Activated T-helper 1 cell treated with anti-CD3 and anti-CD28 coated beads, Interleukin-2, amount 50 U/mL, for 16 hours (primary cell): Measurements from ENCODE around the gene IFIT2.
"Not testable (repeated sequence)": the region's sequence is repeated elsewhere in the genome, so short reads cannot be mapped to it uniquely, and the experiment has no call there.

Experiments
- DNase-seq, 2 donors: peaks; one replicate each; pipeline ENCODE4 v3.0.0-alpha.2; 2020; ENCODE audit warnings: low read depth in 1 of 2, low spot score in 1 of 2

Gene IFIT2

DNA sequence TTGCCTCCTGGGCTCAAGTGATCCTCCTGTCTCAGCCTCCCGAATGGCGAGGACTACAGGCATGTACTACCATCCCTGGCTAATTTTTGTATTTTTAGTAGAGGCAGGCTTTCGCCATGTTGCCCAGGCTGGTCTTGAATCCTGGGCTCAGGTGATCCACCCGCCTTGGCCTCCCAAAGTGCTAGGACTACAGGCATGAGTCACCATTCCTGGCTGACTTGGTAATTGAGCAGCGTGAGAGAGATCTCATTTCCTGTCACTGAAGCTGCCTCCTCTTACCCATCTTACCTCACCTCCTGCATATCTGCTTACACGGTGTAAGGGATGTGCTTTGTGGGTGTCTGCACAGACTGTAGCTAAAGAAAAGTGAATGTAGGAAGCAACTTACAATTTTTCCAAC lies 35.6 kb downstream of the IFIT2 start:
- DNase-seq = no peak

- no peak for DNase-seq
Measured at GRCh38 chr10:89338713-89339112, 36.9 kb downstream of the IFIT2 start.

DNA sequence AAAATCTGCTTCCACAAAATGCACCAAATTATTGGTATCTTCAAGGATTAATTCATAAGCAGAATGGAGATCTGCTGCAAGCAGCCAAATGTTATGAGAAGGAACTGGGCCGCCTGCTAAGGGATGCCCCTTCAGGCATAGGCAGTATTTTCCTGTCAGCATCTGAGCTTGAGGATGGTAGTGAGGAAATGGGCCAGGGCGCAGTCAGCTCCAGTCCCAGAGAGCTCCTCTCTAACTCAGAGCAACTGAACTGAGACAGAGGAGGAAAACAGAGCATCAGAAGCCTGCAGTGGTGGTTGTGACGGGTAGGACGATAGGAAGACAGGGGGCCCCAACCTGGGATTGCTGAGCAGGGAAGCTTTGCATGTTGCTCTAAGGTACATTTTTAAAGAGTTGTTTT lies 38.0 kb downstream of the IFIT2 start:
- DNase-seq = no peak

- DNase-seq = no peak
Measured at GRCh38 chr10:89341649-89342048, 39.8 kb downstream of the IFIT2 start.

DNA sequence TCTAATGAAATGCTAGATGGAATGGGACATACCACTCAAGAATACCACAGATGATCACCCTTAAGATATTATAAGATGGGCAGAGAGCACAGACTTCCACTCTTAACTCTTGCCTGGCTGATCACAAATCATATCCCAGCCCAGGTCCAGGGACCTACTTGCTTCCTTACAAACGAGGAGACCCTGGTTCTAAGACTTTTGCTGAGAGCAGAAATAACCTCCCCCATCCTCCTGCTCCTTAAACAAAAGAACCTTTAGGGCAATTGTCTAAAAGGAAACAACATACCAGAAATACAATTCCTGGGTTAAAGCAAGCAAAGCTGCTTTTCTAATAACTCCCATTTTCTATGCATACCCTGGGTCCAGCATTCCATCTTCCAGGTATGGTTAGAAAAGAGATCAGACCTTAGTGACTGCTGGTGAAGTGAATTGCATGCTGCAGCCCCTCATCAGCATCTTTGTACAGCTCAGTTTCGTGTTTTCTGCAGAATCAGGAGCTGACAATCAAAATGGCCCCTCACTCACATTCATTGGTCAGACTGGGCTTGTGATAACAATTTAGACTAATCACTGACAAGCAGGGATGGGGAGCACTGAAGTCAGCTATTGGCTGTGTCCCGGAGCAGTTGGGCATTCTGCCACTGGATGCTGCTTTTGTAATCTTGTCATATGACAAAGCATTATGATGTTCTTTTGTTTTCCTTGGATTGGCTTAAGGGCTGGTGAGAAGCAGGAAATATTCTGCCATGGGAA lies 40.5 kb downstream of the IFIT2 start:
- DNase-seq = no peak

DNA sequence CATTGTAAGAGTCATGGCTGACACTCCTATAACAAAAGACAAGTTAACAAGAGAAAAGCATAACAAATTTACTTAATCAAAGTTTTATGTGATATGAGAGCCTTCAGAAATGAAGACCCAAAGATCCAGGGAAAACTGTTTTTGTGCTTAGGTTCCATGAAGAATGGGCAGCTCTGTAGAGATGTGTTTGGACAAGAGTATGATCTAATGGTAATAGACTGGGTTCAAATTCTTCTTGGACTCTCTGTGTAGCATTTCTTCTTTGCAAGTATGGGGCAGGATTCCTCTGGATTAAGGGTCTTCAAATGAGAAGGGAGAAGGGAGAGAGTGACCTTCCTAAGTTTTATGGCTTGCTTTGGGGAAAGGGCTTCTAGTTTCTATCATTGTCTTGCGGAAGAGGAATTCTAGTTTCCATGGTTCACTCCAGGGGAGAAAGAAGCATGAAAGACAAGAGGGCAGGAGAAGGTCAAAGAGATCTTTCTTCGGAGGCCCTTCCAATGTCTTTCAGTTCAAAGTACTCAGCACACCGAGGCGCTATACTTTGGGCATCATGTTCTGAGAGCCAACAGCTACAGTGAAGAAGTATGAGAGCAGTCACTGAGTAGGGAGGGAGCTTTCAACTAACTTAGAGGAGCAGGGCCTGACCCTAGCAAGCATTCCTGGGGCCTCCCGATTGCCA lies 41.4 kb downstream of the IFIT2 start:
- no peak for DNase-seq

GRCh38 chr10:89344156-89344555 lies 42.3 kb downstream of the IFIT2 start:
- no peak for DNase-seq

- no peak for DNase-seq
Measured at GRCh38 chr10:89345367-89346000, 43.6 kb downstream of the IFIT2 start.

GRCh38 chr10:89346405-89347254 lies 44.8 kb downstream of the IFIT2 start:
- no peak for DNase-seq

DNA sequence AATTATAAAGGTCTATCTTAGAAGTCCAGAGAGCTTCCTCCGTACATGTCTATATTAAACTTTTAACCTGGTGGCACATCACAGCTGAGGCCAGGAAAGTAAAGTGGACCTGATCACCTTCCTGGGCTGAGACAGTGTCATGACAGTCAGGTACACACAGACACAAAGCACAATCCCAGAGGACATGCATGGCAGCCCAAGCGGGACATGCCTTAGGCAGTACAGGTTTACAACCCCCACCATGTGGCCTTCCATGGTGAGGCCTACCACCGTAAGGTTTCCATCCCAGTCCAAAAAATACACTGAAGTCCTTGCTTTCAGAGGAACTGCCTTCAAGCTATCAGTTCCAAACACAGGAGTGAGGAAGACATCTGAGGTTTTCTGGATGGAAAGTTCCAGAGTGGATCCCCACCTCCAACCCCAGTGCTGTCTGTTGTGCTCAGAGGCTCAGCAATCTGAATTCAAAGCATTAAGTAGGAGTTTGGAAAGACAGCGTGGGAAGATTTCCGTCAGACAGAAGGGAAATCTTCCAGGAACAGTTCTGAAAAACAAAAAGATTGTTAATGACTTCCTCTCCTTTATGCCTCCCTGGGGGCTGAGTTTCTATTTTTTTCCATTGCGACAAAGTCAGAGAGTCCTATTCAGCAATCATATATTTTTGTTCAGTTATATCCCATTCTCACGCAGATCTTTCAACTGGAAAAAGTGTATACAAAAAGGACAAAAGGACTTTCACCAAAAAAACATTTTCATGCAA lies 46.0 kb downstream of the IFIT2 start:
- DNase-seq = no peak

DNA sequence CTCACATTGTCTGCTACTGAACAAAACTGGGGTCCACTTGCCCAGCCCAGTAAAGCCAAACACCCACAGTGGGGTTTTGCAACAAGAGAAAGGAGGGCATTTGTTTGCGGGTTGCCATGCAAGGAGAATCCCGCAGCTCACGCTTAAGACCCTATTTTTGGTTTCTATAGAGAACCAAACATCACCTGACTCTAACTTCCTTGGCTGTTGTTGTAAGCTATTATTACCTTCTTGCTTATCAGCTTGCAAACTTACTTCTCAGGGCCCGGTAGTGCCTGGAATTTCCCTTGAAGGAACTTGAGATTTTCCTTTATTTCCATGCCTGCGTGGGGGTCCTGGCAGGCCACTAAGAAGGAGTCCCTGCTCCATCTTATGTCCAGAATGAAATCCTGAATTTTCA lies 46.6 kb downstream of the IFIT2 start:
- DNase-seq = no peak

GRCh38 chr10:89348975-89349374 lies 47.1 kb downstream of the IFIT2 start:
- DNase-seq = no peak

DNA sequence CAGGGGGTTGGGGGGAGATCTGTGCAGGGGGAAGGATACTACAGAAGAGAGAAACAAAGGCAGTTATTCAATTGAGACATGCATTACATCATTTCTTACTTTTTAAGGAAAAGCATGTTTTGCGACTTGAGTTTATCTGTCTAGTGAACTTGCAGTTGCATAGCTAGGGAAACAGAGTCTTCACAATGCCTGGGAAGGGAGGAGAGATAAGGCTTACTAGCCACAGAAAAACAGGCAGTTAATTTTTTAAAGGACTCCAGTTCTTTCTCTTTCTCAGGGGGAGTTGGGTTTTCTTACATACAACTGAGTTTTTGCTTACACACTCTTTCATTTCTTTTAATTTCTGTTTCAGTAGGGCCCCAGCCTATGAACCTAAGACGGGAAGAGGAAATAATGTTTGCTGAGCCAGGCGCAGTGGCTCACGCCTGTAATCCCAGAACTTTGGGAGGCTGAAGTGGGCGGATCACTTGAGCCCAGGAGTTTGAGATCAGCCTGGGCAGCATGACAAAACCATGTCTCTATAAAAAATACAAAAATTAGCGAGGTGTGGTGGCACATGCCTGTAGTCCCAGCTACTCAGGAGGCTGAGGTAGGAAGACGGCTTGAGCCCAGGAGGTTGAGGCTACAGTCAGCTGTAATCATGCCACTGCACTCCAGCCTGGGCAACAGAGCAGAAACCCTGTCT lies 48.9 kb downstream of the IFIT2 start:
- DNase-seq = not testable (repeated sequence)

GRCh38 chr10:89351412-89351779 lies 49.5 kb downstream of the IFIT2 start:
- no peak for DNase-seq

DNA sequence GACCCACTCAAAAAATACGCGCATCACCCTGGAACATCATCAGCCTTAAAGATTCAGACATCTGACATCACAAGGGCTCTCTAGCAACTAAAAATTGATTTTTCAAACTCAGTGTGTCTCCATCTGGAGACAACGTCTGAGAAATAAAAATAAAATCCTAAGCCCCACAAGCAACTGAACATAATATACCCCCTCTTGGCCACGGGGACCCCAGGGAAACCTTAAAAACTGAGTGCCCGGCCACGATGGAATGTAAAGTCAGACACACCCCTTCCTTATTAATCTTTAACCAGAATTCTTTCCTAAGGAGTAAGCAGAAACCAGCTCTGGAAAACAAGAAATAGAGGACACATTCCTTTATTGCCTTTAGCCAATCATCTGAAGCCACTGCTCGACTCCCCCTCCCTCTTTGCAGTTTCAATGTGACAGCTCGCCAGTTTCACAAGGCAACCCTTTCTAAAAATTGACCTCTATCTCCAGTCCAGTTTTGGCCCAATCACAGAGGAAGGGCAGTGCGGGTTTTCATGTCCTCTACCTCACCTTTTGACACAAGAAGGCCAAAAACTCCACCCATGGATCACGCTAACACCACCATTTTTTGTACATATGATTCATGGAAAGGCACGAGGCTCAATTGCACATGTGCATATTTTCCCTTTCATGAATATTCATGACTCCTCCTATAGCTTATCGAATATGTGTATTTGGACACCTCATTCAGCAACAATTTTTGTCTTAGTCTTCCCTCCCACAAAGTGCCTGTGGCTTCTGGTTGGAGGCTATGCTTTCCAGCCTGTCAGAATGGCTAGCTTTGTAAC lies 50.1 kb downstream of the IFIT2 start:
- no peak for DNase-seq

GRCh38 chr10:89352802-89353201 lies 51.0 kb downstream of the IFIT2 start:
- DNase-seq = no peak

- DNase-seq = no peak
Measured at GRCh38 chr10:89355394-89355931, 53.6 kb downstream of the IFIT2 start.

DNA sequence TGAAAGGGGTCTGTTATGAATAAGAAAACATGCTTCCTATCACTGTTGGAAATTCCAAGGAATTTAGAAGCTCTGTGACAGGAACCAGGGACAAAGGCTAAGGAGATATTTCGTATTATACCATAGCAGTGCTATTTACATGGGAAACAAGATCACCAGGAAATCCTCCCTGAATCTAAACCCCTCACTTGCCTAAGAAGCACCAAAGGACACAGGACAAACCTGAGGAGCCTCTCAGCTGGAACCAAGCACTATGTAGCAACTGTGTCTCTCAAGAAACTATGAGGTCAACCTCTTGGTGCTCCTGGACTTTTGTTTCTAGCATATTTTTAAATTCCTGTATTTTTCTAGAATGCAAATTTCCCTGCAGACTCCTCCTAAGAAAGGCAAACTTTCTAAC lies 55.2 kb downstream of the IFIT2 start:
- no peak for DNase-seq

GRCh38 chr10:89357975-89358374 lies 56.1 kb downstream of the IFIT2 start:
- no peak for DNase-seq
